Activated T-cell treated with anti-CD3 and anti-CD28 coated beads for 4 hours (primary cell): ENCODE measurements around the gene DCLK2.

Experiments used
- DNase-seq: peaks from one replicate; pipeline ENCODE4 v3.0.0-alpha.2; 2020

Gene DCLK2

DNA sequence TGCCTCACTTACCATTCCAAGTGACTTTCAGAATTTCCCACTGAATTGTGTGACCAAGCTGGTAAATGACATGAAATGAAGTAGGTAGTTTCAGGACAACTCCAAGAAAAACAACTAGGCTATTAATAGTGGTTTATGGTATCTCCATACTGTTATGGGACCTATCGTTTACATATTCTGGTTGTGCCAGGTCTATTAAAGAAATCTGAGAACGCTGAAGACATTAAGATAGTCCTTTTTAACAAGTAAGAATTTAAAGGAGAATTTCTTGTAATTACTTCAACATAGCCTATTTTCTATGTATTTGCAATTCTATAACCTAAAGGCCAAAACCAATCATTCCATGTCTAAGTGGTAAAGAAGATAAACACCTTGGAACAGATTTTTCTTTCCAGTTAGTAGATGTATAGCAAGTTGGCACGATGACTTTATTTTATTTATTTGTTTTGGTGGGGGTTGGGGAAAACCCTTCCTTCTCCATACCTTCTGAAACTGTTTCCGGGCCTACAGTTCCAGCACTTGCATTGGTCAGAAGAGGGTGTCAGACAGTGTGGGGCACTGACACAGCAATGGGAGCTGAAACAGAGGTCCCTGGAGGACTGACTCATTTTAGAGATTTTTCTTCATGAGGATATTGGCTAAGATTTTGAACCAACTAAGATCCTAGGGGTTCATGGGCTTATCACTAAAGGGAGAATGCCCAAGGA is 7.6 kb upstream of the DCLK2 start:
- no peak for DNase-seq

DNA sequence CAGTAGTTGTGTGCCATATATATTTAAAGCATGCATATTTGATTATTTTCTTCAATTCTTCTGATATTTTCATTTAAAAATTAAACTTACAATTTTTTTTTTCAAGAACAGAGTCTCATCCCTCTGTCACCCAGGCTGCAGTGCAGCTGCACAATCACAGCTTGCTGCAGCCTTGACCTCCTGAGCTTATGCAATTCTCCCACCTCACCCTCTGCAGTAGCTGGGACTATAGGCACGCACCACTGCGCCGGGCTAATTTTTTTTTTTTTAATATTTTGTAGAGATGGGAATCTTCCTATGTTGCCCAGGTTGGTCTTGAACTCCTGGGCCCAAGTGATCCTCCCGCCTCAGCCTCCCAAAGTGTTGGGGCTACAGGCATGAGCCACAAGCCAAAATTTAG is 5.8 kb upstream of the DCLK2 start:
- DNase-seq: no peak

DNA sequence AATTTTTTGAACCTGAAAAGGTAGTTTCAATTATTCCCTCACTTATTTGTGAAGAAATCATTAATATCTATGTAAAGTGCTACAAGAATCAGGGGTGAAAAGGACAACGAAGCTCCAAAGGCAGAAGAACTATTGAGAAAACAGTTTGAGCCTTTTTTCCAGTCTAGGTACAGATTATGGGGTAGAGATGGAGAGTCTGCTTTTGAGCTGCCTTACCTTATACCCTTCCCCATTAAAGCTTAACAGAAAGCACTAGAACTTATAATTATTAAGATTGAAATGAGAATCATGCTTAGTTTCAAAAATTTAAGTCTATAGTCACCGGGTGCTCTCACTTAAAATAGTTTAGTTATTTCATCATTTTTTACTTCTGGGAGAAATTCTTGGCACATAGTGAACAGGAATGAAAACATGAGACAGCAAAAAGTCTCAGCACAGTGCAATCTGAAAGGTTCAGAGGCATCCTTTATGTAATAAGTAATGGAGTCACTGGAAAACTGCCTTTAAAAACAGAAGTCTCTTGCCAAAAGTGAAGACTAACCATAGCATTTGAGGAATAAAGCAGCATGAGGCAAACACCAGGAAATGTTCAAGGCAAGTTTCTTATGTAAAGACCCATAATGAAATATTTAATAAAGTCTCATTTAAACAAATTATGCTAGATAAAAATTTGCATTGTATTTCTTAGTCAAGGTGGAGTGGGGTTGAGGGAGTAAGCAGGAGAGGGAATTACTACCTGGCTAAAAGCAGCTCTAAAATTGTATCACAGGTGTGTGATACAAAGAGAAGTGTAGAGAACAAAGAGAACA is 5.1 kb upstream of the DCLK2 start:
- no peak for DNase-seq

DNA sequence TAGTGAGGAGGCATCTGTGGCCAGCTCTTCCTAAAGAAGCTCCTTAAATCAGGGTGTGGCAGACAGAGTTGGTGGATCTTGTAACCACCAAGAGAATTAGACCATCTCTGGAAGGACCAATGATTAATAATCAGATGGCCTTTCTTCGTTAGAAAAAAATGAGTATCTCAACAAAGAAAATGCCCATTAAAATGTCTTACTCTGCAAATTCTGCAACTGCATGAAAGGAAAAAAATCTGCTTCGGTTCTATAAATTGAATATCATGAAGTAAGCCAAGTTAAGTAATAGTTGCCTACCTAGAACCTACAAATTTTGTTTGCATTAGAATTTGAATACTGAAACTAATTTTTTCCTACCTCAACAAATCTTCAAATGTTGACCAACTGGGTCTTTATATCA is 4.2 kb upstream of the DCLK2 start:
- no peak for DNase-seq

DNA sequence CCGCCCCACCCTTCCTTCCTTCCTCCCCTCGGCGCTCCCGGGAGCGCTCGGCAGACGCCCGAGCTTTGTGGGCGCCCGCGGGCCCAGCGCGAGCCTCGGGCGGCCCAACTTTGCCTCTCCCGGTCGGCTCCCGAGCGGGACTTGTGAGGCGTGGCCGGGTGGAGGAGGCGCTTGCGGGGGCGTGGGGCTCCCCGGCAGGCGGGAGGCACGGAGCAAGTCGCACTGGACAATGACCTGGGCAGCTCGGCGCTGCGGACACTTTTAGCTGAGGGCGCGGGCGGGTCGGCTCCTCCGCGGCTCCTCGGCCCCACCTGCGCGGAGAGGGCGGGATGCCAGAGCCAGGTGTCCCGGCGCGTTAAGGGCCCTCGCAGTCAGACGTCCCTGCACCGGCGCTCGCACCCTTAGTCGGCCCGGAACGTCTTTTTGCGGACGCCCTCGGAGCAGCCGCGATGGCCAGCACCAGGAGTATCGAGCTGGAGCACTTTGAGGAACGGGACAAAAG is 385 bp downstream of the DCLK2 start:
- DNase-seq: no peak

DNA sequence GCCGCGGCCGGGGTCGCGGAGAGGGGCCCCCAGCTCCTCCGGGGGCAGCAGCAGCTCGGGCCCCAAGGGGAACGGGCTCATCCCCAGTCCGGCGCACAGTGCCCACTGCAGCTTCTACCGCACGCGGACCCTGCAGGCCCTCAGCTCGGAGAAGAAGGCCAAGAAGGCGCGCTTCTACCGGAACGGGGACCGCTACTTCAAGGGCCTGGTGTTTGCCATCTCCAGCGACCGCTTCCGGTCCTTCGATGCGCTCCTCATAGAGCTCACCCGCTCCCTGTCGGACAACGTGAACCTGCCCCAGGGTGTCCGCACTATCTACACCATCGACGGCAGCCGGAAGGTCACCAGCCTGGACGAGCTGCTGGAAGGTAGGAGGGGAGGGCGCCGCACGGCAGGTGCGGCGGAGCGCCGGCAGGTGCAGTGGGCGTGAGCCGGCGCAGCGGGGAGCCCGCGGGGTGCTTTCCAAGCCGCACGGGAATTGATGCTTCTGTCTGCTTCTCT is 886 bp downstream of the DCLK2 start:
- DNase-seq: no peak

DNA sequence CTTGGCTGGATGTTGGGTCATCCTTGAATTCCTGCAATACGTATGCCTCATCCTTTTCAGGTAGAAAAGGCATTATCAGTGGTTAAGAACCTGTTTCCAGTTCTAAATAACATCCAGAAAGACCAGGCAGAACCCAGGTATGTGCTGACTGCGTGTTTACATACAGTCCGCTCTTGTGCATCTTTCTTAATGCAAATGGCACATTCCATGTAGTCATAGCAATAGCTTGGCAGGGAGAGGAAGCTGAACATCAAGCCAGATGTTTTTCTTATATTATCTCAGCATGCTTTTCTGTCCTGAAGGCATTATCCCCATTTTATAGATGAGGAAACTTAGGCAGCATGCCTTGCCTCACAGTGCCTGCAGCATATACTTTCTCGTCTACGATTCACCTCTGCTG is 2.1 kb downstream of the DCLK2 start:
- DNase-seq: no peak

DNA sequence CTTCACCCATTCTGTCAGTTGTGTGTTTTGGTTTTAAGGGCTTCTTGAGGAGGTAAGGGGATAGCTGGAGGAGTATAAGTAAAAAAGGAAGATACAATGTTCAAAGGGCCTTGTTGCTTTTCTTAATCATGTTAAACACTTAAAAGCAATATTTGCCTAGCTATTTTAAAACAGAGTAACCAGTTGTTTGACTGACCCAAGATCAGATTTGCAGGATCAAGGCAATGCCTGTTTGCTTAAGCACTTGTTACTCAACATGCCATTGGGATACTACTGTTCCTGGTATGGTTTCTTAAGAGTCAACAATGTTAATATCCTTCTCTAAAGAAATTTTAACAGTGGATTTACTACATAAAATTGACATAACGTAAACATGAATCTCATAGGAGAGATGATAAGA is 2.6 kb downstream of the DCLK2 start:
- no peak for DNase-seq

DNA sequence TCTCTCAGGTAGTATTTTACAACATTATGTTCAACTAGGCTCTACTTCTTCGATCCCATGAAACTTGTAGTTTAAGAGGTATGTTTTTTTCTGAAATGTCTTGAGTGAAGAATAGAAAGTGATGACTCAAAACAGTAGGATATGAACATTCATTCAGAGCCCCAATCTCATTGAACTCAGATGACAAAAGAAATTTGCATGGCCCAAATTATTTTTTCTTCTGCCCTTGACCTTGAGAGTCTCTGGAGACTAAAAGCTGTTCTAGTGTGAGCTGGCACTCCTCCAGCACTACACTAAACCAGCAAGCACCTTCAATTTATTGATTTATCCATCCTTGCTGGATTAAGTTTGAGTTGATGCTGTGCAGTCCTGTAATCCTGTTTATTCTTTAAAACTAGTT is 4.0 kb downstream of the DCLK2 start:
- DNase-seq: no peak

DNA sequence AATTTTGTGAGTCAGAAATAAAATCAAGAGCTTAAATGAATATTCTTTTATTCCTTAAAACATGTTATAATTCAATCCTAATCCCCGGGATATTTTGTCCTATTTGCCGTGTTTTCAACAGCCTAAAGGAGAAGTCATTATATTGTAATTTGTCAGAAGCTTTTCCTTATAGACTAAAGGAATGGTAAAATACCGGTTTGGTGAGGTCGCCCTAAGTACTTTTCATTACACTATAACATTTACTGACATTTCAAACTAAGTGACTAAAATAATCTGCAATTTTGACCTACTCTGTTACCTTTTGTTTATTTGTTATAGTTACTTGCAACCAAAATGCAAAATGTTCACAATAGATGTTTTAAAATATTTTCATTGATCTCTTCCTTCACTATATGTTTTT is 8.8 kb downstream of the DCLK2 start:
- no peak for DNase-seq

DNA sequence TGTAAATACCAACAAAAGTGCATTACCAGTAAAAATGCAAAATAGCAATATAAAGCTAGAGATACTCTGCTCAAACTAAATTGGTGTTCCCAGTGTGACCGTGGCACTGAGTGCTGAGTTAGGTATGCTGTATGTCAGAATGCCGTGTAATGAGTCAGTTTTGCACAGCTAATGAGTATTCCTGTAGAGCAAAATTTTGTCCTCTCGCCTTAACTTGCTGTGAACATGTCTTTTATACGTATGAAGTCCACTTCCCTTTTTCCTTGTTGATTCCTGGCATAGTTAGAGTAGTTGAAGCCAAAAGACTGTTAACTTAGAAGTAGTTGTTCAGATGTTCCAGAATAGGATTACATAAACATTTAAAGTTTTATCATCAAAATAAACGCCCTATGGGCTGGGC is 11.5 kb downstream of the DCLK2 start:
- DNase-seq: no peak

DNA sequence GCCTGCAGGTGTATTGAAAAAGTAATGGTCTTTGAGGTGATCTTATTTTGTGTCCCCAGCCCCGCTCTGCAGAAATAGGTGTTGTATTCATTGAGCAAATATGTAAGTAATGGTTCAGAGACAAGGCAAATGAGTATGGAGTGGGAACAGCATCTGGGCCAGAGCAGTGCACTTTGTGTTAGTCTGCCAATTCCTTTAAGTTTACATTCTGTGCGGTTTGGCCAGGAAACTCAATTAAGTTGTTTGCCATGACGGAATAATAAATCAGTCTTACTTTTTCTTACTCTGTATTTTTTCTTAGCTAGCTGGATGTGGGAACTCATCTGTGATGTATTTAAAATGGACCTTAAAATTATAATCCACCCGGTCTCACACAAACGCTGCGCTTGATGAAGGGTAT is 12.6 kb downstream of the DCLK2 start:
- DNase-seq: no peak

DNA sequence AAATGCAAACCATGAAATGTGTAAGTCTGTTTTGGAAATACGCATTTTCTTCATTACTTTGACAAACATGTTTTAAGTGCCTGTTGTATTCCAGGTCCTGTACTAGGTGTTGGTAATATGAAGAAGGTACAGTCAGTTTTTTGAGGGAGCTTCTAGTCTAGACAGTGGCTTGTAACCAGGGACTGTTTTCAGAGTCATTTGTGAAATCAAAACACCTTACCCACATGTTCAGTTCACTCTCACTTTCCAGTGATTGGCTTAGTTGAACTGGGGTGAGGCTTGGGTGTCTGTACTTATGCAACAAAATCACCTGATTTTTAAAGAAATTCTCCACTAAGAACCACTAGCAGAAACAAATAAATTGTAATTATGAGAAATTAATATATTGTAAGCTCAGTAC is 16.4 kb downstream of the DCLK2 start:
- no peak for DNase-seq

DNA sequence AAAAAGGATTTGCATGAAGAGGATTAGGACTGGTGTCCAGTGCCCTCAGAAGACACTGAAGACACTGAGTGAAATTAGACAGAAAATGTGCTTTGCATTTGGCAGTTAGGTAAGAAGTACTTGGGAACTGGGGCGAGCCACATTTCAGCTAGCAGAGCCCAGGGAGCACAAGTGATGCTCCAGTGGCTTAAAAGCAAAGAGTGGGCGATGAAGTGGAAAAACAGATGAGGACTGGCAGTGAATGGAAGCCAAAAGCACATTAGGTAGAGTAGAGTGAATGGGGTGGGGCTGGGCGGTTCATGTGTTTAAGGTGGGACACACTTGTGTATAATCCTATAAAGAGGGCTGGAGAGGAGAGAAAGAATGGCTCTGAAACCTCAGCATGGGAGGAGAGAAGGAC is 18.4 kb downstream of the DCLK2 start:
- DNase-seq: no peak

DNA sequence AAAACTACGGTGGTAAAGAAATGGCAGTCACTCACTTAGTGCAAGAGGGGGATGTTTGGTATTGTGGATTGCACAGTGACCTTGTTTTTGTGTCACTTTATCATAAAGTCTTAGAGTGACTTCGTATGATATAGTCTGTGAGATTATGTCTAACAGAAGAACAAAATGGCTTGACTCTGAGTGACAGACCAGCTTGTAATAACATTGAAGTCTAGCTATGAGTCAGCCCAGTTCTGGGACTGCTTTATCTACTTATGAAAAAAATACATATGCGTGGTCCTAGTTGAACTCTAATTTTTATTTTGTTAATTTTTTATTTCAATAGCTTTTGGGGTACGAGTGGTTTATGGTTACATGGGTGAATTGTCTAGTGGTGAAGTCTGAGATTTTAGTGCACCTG is 20.0 kb downstream of the DCLK2 start:
- DNase-seq: no peak

DNA sequence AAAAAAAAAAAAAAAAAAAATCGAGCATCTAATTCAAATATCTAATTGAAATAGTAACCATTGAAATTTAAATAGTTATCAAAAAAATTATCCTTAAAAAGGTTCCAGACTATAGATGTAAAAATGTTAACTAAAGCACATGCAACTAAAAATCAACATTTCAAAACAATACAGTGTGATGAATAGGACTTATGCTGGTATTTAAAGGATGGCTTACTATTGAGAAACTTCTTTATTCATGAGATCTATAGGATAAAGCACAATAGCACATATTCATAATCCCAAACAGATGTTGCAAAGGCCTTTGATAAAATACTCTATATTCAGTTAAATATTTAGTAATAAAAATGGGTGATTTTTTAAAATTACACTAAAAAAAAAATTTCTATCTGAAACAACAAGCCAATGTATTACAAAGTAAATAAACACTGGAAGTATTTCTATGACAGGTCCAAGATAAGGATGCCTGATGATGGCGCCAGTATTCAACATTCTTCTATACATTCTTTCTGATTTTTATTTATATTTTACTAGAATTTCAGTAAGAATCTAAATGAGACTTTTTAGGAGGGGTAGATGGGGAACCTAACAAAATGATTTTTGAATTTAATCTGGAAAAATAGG is 26.3 kb downstream of the DCLK2 start:
- DNase-seq: no peak

DNA sequence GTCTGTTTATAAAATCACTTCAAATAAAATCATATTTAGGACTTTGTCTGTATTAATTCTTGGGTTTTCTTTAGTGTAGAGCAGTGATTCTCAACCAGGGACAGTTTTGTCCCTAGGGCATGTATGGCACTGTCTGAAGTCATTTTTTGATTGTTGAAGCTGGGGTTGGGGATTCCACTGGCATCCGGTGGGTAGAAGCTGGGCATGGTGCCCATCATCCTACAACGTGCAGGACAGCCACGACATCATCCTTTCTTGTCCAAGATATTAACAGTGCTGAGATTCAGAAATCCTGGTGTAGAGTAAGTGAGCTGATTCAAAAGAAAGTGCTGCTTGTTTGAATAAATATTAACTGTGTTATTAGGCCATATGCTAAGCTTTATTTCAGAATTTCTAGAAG is 28.6 kb downstream of the DCLK2 start:
- no peak for DNase-seq

DNA sequence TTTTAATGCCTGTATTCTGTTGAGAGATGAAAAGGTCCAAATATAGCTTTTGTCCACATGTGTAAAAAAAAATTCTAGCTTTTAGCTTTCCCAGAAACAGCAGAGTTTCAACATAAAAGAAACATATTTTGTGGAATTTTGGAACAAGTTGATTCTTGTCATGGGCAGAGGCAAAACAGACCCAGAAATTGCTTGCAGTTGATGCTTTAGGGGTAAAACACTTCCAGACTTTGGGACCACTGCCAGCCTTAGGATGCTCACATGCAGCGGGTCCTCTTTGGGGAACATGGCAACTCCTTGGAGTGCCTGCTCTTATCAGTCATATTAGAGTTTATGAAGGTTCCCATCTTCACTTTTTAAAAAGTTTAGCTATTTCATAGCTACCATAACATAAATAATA is 30.4 kb downstream of the DCLK2 start:
- DNase-seq: no peak

DNA sequence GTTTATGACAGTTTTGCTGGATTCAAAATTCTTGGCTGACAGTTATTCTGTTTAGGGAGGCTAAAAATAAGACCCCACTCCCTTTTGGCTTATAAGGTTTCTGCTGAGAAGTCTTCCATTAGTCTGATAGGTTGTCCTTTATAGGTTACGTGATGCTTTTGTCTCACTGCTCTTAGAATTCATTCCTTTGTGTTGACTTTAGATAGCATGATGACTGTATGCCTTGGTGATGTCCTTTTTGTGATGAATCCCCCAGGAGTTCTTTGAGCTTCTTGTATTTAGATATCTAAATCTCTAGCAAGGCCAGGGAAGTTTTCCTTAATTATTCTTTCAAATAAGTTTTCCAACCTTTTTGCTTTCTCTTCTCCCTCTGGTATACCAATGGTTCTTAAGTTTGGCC is 36.4 kb downstream of the DCLK2 start:
- no peak for DNase-seq

DNA sequence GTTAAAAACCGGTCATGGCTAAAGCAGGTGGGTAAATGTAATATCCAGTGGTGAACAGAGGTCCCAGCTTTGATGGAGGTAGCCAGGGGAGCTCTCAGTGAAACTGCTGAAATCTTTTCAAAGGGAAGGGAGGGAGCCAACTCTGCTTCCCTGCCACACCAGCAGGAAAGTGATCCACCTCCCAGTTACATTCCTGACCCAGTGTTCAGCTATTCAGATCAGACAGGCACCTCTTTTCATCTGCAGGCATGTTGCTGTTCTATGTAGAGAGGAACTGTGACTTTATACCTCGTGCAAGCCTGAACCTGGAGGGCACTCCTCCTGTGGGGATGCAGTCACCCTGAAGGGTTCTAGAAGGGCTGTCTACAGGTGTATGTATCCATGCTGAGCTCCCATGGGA is 37.6 kb downstream of the DCLK2 start:
- DNase-seq: no peak

DNA sequence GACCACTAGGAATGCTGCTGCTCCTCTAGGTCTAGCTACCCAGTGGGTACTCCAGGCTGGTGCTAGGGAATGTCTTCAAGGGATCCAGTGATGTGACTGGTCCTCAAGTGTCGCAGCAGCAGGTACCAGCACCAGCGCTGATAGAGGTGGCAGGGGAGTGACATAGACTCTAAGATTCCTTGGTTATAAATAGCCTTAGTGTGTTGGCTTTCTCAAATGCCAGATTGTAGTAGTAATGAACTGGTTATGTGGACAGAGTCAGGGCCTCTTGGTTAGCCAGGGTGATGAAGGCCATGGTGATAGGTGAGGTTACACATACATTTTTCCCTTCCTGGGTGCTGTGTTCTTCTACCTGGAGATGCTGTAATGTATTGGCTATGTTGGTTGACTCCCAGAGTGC is 38.3 kb downstream of the DCLK2 start:
- no peak for DNase-seq

DNA sequence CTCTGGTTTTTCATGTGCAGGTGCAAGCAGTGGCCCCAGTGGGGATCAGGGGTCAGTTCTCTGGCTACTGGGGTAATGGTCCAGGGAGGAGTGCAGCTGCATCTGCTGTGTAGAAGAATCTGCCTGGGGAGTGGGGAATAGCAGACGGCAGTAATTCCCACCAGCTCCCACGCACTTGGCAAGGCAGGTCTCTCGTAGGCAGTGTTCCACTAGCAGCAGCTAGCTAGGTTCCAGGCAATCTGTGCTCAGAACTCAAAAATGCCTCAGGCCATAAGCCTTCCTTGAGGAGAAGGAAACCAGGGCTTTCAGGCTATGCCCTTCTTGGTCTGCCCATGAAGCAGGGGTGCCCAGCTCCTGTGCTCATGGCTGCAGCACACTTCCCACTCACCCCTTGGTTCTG is 38.8 kb downstream of the DCLK2 start:
- DNase-seq: no peak

DNA sequence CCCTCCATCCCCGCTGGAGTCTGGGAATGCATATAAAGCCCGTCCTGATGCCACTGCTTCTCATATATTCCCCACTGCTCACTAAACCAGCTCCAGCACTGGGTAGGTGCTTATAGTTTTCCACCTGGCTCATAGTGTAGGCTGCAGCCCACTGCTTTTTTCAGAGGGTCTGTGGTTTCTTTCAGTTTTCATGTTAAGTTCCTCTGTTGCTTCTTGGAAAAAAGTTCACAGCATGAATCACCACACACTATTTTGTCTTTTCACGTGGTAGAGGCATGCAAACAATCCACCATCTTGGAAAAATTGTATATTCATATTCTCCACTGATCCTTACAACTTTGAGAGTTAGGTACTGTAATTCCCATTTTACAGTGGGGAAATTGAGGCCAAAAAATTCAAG is 39.4 kb downstream of the DCLK2 start:
- no peak for DNase-seq

DNA sequence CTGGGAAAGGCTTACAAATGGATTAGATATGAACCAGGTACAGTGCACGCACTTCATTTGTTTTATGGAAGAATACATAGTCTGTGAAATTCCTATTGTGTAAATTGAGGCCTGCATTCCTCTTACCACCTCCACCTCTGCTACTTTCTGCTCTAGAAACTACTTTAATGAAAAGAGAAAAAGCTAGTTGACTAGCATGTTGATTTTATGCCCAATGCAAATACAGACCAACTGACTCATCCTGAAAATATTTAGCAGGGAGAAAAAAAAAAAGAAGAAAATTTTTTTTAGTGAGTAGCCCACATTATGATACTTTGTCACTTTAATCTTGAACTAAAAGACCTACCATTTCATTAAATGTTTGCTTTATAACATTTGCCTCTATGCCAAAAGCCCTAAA is 41.2 kb downstream of the DCLK2 start:
- DNase-seq: no peak
